GM23248 (cell line): ENCODE measurements around the gene MVB12B.

Source experiments
- EZH2 ChIP-seq: fragments of 200-600 bp; sonication (generic); IDR thresholded peaks from 2 replicates; pipeline ENCODE4 v1.6.1; 2018; ENCODE audit warnings: antibody characterized with exemption, mild to moderate bottlenecking; ENCODE audit not compliant: insufficient read depth, poor library complexity, severe bottlenecking
- EZH2phosphoT487 ChIP-seq: fragments of 200-600 bp; sonication (generic); IDR thresholded peaks from 2 replicates; pipeline ENCODE4 v1.6.1; 2018; ENCODE audit warnings: antibody characterized with exemption, moderate library complexity, mild to moderate bottlenecking, low read depth; ENCODE audit not compliant: insufficient read depth

GRCh38 chr9:126495411-126496180 lies 169.0 kb downstream of the MVB12B start:
- TF ChIP-seq EZH2 (no peak), EZH2phosphoT487 (no peak)
